ENCODE results near the gene CMYA5.

- TF ChIP-seq CTCF (IDR thresholded peaks at IDR 0.05; ENCODE audit: low read length) (no peak), EZH2 (optimal IDR thresholded peaks at IDR 0.05; ENCODE audit: low read depth, low read length) (no peak)
Measured at GRCh38 chr5:79642210-79642609, 47.4 kb upstream of the CMYA5 start.

Data from MM.1S (cell line).